ENCODE measurements around the gene KIF26B.

Gene KIF26B

GRCh38 chr1:245603311-245603865 is 448.6 kb downstream of the KIF26B start:
- peaks cover 2% of the 10 kb centered on the region for H3K27me3 ChIP-seq (ENCODE audit: control insufficient read depth, insufficient read depth, low read length)
- H3K36me3 ChIP-seq (ENCODE audit: control insufficient read depth, insufficient read depth, low read length) = no peaks in the 10 kb centered on the region

GRCh38 chr1:245604979-245605378 is 450.2 kb downstream of the KIF26B start:
- Histone ChIP-seq H3K4me3 (ENCODE audit: low read length) (no peak overlapping the region), H3K36me3 (ENCODE audit: control insufficient read depth, insufficient read depth, low read length) (no peaks in the 10 kb centered on the region), H3K27me3 (ENCODE audit: control insufficient read depth, insufficient read depth, low read length) (peaks cover 2% of the 10 kb centered on the region), H3K9ac (ENCODE audit: low read length) (no peak overlapping the region), H3K4me1 (ENCODE audit: control insufficient read depth, insufficient read depth, low read length) (peaks cover 6% of the 10 kb centered on the region), H3K27ac (ENCODE audit: low read depth, low read length) (no peak overlapping the region)

More at GRCh38 chr1:245603311-245603865, 448.6 kb downstream of the KIF26B start:
- H3K4me1 ChIP-seq (ENCODE audit: control insufficient read depth, insufficient read depth, low read length) = peaks cover 6% of the 10 kb centered on the region
- no peak overlapping the region for H3K27ac ChIP-seq (ENCODE audit: low read depth, low read length)
- H3K9ac ChIP-seq (ENCODE audit: low read length) = no peak overlapping the region
- H3K4me3 ChIP-seq (ENCODE audit: low read length) = no peak overlapping the region

DNA sequence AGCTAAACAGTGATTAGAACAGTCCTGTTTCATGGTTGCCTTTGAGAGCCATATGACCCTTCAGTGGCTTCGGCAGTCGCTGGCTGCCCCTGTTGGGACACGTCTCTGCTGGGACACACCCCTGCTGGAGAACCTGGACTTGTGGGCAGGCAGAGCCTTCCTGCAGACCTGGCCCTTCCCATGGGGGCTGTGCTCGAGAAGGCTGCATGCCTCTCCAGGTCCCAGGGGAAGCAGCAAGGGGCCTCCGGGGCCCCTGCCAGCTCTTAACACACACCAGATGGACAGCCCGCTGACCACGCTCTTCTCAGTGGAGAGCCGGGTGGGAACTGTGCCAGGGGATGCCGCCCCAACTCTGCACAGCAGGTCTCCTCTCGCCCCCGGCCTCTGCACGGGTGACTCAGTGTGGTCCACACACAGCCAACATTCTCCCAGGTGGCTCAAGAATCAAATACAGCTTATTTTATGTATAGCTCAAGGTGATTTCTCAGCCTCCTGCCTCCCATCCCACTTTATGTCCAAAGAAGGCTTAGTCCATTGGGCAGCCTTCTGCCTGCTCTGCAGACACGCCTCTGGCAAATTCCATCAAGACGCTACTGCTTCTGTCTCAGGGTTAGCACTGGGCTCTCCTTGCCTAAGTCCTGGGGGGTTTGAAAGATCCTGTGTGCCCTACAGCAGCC is 450.8 kb downstream of the KIF26B start:
- Histone ChIP-seq H3K4me1 (ENCODE audit: control insufficient read depth, insufficient read depth, low read length) (peaks cover 6% of the 10 kb centered on the region), H3K36me3 (ENCODE audit: control insufficient read depth, insufficient read depth, low read length) (no peaks in the 10 kb centered on the region), H3K27ac (ENCODE audit: low read depth, low read length) (no peak overlapping the region), H3K27me3 (ENCODE audit: control insufficient read depth, insufficient read depth, low read length) (peaks cover 2% of the 10 kb centered on the region), H3K4me3 (ENCODE audit: low read length) (no peak overlapping the region), H3K9ac (ENCODE audit: low read length) (no peak overlapping the region)

DNA sequence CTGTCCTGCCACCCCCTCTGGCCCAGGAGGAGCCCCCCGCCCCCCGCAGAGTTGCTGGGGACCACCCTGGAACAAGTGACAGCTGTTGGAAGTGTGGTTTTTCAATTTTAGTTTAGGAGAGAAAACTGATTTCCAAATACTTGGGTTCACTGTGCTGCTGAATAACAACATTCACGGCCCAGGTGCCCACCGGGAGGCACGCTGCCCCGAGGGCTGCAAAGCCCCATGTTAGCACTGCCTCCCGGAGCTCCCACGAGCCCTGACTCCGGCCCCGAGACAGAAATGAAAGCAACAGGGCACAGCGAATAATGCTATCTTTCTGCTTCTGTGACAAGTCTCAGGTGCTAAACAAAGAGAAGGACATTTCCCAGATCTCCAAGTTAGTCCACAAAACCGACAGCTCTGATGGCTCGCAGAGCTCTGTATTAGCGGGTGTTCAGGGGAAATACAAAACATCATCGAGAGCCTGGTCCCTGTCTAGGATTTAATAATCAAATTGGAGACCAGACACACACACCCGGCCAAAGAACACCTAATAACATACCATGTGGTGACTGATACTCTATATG is 451.5 kb downstream of the KIF26B start:
- Histone ChIP-seq H3K27ac (ENCODE audit: low read depth, low read length) (no peak overlapping the region), H3K9ac (ENCODE audit: low read length) (no peak overlapping the region), H3K27me3 (ENCODE audit: control insufficient read depth, insufficient read depth, low read length) (no peaks in the 10 kb centered on the region), H3K4me3 (ENCODE audit: low read length) (no peak overlapping the region), H3K4me1 (ENCODE audit: control insufficient read depth, insufficient read depth, low read length) (peaks cover 6% of the 10 kb centered on the region), H3K36me3 (ENCODE audit: control insufficient read depth, insufficient read depth, low read length) (no peaks in the 10 kb centered on the region)

DNA sequence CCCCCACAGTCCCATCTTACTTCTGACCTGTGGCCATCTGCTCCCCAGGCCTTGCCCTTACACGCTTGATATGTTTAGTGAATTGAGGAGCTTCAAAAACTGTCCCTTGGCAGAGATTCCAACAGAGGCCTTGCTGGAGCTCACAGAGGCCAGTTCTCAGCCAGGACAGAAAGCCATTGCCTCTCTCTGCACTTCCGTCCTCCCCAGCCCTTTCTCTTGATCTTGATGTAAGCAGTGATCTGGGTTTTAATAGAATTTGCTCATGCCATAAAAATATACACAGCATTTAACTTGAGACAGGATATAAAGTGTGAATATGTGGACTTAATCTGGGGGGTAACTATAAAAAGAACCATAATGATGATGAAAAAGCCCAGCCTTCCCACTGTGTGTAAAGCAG is 453.5 kb downstream of the KIF26B start:
- no peak overlapping the region for H3K4me3 ChIP-seq (ENCODE audit: low read length)
- H3K9ac ChIP-seq (ENCODE audit: low read length) = no peak overlapping the region
- no peaks in the 10 kb centered on the region for H3K27me3 ChIP-seq (ENCODE audit: control insufficient read depth, insufficient read depth, low read length)
- H3K4me1 ChIP-seq (ENCODE audit: control insufficient read depth, insufficient read depth, low read length) = peaks cover 6% of the 10 kb centered on the region
- H3K36me3 ChIP-seq (ENCODE audit: control insufficient read depth, insufficient read depth, low read length) = no peaks in the 10 kb centered on the region
- no peak overlapping the region for H3K27ac ChIP-seq (ENCODE audit: low read depth, low read length)

GRCh38 chr1:245609354-245610150 is 454.8 kb downstream of the KIF26B start:
- Histone ChIP-seq H3K9ac (ENCODE audit: low read length) (no peak overlapping the region), H3K4me3 (ENCODE audit: low read length) (no peak overlapping the region), H3K27me3 (ENCODE audit: control insufficient read depth, insufficient read depth, low read length) (no peaks in the 10 kb centered on the region), H3K4me1 (ENCODE audit: control insufficient read depth, insufficient read depth, low read length) (peaks cover 6% of the 10 kb centered on the region), H3K27ac (ENCODE audit: low read depth, low read length) (no peak overlapping the region), H3K36me3 (ENCODE audit: control insufficient read depth, insufficient read depth, low read length) (no peaks in the 10 kb centered on the region)

- Histone ChIP-seq H3K27me3 (ENCODE audit: control insufficient read depth, insufficient read depth, low read length) (no peaks in the 10 kb centered on the region), H3K4me1 (ENCODE audit: control insufficient read depth, insufficient read depth, low read length) (no peaks in the 10 kb centered on the region), H3K9ac (ENCODE audit: low read length) (no peak overlapping the region), H3K4me3 (ENCODE audit: low read length) (no peak overlapping the region), H3K27ac (ENCODE audit: low read depth, low read length) (no peak overlapping the region), H3K36me3 (ENCODE audit: control insufficient read depth, insufficient read depth, low read length) (no peaks in the 10 kb centered on the region)
Measured at GRCh38 chr1:245611251-245611650, 456.5 kb downstream of the KIF26B start.

DNA sequence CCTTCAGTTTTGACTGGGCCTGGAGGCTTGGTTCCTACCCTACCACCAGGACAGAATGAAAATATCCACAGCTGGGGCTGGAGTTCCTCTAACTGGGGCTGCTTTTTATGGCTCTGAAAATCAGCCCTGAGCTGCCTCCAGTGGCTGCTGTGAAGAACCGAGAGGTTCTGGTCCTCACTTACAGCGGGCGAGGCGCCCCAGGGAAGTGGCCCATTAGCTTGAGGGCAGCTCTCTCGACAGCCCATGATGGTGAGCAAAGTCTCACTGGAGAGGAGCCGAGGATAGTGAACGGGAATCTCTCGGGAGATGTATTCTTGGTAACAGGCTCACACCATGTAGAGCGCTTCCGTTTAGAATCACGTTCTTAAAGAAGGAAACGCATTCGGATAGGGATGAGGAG is 459.7 kb downstream of the KIF26B start:
- Histone ChIP-seq H3K36me3 (ENCODE audit: control insufficient read depth, insufficient read depth, low read length) (no peaks in the 10 kb centered on the region), H3K27me3 (ENCODE audit: control insufficient read depth, insufficient read depth, low read length) (no peaks in the 10 kb centered on the region), H3K9ac (ENCODE audit: low read length) (no peak overlapping the region), H3K27ac (ENCODE audit: low read depth, low read length) (no peak overlapping the region), H3K4me3 (ENCODE audit: low read length) (no peak overlapping the region), H3K4me1 (ENCODE audit: control insufficient read depth, insufficient read depth, low read length) (no peaks in the 10 kb centered on the region)

DNA sequence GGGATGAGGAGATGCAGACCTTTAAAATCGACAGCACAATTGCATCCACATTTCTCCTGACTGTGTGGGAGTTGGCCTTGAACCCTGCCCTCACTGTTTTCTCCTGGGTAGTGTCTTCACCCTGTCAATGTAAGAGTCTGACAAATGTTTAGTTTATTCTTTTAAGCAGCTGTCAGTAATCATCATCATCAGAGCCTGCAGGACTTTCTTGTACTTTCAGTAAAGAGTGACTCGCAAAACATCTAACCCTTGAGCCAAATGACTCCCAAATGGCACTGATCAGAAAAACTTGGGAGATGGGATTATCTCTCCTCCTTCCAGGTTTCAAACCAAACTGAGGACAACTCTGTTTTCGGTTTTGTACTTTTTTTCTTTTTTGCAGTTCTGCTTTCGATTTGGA is 460.2 kb downstream of the KIF26B start:
- H3K4me3 ChIP-seq (ENCODE audit: low read length) = no peak overlapping the region
- H3K4me1 ChIP-seq (ENCODE audit: control insufficient read depth, insufficient read depth, low read length) = no peaks in the 10 kb centered on the region
- H3K36me3 ChIP-seq (ENCODE audit: control insufficient read depth, insufficient read depth, low read length) = no peaks in the 10 kb centered on the region
- no peak overlapping the region for H3K27ac ChIP-seq (ENCODE audit: low read depth, low read length)
- no peak overlapping the region for H3K9ac ChIP-seq (ENCODE audit: low read length)
- H3K27me3 ChIP-seq (ENCODE audit: control insufficient read depth, insufficient read depth, low read length) = no peaks in the 10 kb centered on the region

DNA sequence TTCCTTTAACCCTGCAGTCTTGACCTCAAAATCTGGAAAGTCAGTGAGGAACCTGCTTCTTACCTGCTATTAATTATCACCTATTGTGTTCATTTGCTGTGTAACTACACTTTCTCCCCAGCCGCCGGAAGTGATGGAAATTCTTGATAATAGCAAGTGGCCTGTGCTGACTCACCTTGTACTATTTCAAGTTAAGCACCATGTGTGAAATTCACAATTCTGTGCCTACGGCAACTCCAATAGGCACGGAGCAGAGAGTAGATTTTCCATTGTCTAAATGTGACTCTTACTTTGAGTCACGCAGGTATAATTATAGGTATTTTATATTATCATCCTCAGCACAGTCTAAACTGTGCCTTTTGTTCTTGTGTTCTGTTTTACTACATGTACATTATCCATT is 466.8 kb downstream of the KIF26B start:
- H3K27me3 ChIP-seq (ENCODE audit: control insufficient read depth, insufficient read depth, low read length) = no peaks in the 10 kb centered on the region
- H3K27ac ChIP-seq (ENCODE audit: low read depth, low read length) = no peak overlapping the region
- H3K4me1 ChIP-seq (ENCODE audit: control insufficient read depth, insufficient read depth, low read length) = no peaks in the 10 kb centered on the region
- no peak overlapping the region for H3K9ac ChIP-seq (ENCODE audit: low read length)
- no peak overlapping the region for H3K4me3 ChIP-seq (ENCODE audit: low read length)
- H3K36me3 ChIP-seq (ENCODE audit: control insufficient read depth, insufficient read depth, low read length) = no peaks in the 10 kb centered on the region

GRCh38 chr1:245622332-245623014 is 467.7 kb downstream of the KIF26B start:
- Histone ChIP-seq H3K4me3 (ENCODE audit: low read length) (no peak overlapping the region), H3K9ac (ENCODE audit: low read length) (no peak overlapping the region), H3K36me3 (ENCODE audit: control insufficient read depth, insufficient read depth, low read length) (no peaks in the 10 kb centered on the region), H3K27ac (ENCODE audit: low read depth, low read length) (no peak overlapping the region), H3K4me1 (ENCODE audit: control insufficient read depth, insufficient read depth, low read length) (no peaks in the 10 kb centered on the region), H3K27me3 (ENCODE audit: control insufficient read depth, insufficient read depth, low read length) (no peaks in the 10 kb centered on the region)

DNA sequence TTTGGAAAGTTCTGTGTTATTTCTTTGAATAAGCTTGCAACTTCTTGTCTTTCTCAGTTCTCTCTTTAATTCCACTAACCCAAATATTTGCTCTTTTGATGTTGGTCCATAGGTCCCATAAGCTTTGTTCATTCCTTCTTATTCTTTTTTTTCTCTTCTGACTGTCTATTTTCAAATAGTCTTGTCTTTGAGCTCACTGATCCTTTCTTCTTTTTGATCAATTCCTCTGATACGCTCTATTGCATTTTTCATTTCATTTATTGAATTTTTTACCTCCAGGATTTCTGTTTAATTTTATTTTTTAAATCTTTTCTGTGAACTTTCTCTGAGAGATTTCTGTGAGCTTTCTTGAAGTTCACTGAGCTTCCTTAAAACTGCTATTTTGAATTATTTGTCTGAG is 486.6 kb downstream of the KIF26B start:
- Histone ChIP-seq H3K4me3 (ENCODE audit: low read length) (no peak overlapping the region), H3K9ac (ENCODE audit: low read length) (no peak overlapping the region), H3K4me1 (ENCODE audit: control insufficient read depth, insufficient read depth, low read length) (no peaks in the 10 kb centered on the region), H3K27me3 (ENCODE audit: control insufficient read depth, insufficient read depth, low read length) (no peaks in the 10 kb centered on the region), H3K27ac (ENCODE audit: low read depth, low read length) (no peak overlapping the region), H3K36me3 (ENCODE audit: control insufficient read depth, insufficient read depth, low read length) (no peaks in the 10 kb centered on the region)
